Measurements from ENCODE around the gene OR10G3.

The OR10G3 gene

DNA sequence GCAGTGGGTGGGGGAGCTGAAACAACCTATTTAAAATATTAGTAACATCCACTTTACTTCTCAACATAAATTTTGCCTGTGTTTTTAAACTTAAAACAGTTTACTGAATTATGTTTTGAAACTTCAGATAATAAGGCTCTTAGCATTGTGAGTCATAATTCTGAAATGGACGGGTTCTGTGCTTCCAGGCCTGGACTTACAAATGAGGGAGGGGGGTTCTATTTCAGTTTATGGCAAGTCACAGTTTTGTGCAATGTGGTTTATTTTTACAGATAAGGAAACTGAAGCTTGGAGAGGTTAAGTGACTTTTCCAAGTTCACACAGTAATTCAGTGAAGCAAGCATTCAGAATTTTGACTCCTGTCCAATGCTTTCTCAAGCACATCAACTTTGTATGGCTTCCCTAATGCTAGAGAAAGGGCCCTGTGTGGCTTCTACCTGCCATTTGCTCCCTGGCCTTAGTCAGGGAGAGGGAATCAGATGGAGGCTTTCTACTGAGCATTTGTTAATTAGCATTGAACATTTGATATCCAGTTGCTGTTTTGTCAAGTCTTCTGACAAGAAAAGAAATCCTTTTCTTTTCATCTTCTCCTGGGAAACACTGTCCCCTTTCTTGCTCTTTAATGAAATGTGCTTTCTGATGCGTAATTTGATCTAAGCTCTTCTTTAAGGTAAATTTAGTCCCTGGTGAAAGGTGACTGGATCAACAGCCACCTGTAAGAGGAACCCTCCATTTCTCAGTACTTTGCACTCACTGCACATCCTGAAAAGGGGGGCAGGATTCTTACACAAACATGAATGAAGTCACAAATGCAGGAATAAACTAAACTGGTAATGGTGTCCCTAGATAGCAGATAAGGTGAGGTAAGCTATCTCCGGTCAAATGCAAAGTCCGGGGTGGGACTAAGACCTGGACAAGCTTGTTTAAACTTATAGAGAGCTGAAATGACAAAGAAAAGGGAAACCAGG, 51.2 kb downstream of the OR10G3 start:
- Histone ChIP-seq H3K27ac (ENCODE audit: poor library complexity, severe bottlenecking) (no peak overlapping the region), H3K9me3 (ENCODE audit: severe bottlenecking) (no peaks in the 10 kb centered on the region), H3K4me1 (ENCODE audit: insufficient read depth, poor library complexity, severe bottlenecking) (peaks cover 6% of the 10 kb centered on the region), H3K4me3 (ENCODE audit: severe bottlenecking) (no peak overlapping the region), H3K27me3 (ENCODE audit: insufficient read depth, poor library complexity, severe bottlenecking) (no peaks in the 10 kb centered on the region), H3K36me3 (ENCODE audit: low read depth) (no peaks in the 10 kb centered on the region)
- DNase-seq (ENCODE audit: low spot score) (no peak), ATAC-seq (ENCODE audit: low read depth) (no peak)
- TF ChIP-seq, protein P1, sequence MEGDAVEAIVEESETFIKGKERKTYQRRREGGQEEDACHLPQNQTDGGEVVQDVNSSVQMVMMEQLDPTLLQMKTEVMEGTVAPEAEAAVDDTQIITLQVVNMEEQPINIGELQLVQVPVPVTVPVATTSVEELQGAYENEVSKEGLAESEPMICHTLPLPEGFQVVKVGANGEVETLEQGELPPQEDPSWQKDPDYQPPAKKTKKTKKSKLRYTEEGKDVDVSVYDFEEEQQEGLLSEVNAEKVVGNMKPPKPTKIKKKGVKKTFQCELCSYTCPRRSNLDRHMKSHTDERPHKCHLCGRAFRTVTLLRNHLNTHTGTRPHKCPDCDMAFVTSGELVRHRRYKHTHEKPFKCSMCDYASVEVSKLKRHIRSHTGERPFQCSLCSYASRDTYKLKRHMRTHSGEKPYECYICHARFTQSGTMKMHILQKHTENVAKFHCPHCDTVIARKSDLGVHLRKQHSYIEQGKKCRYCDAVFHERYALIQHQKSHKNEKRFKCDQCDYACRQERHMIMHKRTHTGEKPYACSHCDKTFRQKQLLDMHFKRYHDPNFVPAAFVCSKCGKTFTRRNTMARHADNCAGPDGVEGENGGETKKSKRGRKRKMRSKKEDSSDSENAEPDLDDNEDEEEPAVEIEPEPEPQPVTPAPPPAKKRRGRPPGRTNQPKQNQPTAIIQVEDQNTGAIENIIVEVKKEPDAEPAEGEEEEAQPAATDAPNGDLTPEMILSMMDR (IDR thresholded peaks at IDR 0.05; ENCODE audit: poor library complexity, severe bottlenecking) = no peak

DNA sequence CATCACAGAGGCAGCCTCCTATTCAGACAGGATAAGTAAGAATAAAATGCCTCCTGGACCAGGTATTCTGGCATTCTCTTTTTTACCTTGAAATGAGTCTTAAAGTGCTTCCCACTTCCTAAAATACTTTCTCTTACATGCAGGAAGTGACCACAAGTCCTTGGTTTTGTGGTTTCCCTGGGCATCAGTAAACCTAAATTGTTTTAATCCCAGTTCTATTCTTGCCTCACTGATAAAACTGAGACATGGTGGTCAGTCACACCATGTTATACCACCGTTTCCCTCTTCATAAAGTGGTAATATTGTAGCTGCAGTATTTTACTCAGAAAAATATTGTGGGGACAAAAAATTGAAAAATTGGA, 52.6 kb downstream of the OR10G3 start:
- H3K4me1 ChIP-seq (ENCODE audit: insufficient read depth, poor library complexity, severe bottlenecking) = peaks cover 6% of the 10 kb centered on the region
- no peaks in the 10 kb centered on the region for H3K27me3 ChIP-seq (ENCODE audit: insufficient read depth, poor library complexity, severe bottlenecking)
- no peak overlapping the region for H3K27ac ChIP-seq (ENCODE audit: poor library complexity, severe bottlenecking)
- no peak overlapping the region for H3K4me3 ChIP-seq (ENCODE audit: severe bottlenecking)
- H3K9me3 ChIP-seq (ENCODE audit: severe bottlenecking) = no peaks in the 10 kb centered on the region
- TF ChIP-seq, protein P1 (IDR thresholded peaks at IDR 0.05; ENCODE audit: poor library complexity, severe bottlenecking) = no peak
- DNase-seq (ENCODE audit: low spot score) = no peak
- no peak for ATAC-seq (ENCODE audit: low read depth)
- H3K36me3 ChIP-seq (ENCODE audit: low read depth) = no peaks in the 10 kb centered on the region

DNA sequence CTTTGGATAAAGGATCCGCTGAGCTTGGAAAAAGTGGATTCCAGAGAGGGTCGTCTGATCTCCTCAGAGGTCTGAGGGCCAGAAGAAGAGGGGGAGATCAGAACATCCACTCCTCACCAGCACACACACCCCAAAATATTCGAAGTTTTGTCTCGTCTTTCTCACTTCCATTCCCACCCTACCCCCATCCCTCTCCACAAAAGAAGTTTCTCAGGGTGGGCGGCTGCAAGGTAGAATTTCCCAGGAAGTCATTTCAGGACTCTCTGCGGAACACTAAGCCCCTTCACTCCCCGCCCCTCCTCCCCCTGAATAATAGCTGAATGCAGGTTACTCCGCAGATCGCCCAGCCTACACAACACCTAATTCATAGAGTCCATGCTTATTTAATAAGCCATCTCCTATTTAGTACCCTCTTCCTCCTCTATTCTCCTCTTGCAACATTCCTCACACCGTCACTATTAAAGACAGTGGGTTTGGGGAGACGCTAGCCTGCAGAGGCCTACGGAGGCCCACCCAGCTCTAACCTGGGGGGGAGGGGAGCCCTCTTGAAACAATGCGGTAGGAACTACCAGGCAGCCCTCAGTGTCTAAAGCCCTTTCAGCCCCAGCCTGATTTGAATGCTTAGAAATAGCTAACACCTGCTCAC, 53.1 kb downstream of the OR10G3 start:
- Histone ChIP-seq H3K36me3 (ENCODE audit: low read depth) (no peaks in the 10 kb centered on the region), H3K27me3 (ENCODE audit: insufficient read depth, poor library complexity, severe bottlenecking) (no peaks in the 10 kb centered on the region), H3K4me1 (ENCODE audit: insufficient read depth, poor library complexity, severe bottlenecking) (peaks cover 6% of the 10 kb centered on the region), H3K4me3 (ENCODE audit: severe bottlenecking) (peak overlapping the region; percentile 52), H3K9me3 (ENCODE audit: severe bottlenecking) (no peaks in the 10 kb centered on the region), H3K27ac (ENCODE audit: poor library complexity, severe bottlenecking) (no peak overlapping the region)
- DNase-seq (ENCODE audit: low spot score) (no peak), ATAC-seq (ENCODE audit: low read depth) (no peak)
- TF ChIP-seq, protein P1 (IDR thresholded peaks at IDR 0.05; ENCODE audit: poor library complexity, severe bottlenecking) = no peak

DNA sequence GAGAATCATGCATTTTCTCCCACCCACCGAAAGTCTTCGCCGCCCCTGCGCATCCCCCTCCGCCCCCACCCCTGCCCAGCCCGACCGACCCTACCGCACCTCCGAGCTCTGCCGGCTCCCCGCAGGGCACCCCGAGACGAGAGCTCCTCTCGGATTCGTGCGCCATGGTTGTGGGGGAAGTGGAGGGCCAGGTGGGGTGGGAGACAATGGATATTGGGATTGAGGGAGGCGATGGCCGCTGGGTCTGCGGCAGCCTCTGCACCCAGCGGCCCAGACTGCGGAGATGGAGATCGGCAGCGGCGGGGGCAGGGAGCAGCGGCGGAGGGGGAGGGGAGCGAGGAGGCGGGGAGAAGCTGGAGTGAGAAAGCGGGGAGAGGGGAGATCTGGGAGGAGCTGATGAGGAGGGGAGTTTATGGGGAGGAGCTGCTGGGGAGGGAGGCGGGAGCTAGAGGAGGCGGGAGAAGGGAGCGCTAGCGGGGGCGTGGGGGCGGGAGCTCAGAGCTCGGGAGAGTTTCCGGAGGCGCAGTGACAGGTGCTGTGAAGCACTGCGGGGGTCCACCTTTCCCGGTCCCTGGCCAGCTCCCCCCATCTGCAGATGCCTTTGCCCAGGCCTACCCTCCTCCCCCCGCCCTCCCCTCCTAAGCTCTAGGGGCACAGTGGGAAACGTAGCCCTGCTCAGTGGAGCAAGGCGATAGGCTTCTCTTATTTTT, 53.8 kb downstream of the OR10G3 start, which contains the start of gene SALL2:
TSS of gene SALL2 (minus strand) at position 385 of the 710 bp plus-strand sequence. CDS start at position 166, 219 bp downstream.
- Histone ChIP-seq H3K4me3 (ENCODE audit: severe bottlenecking) (peak within 1 kb of the TSS; percentile 52), H3K27ac (ENCODE audit: poor library complexity, severe bottlenecking) (no peak within 1 kb of the TSS), H3K9me3 (ENCODE audit: severe bottlenecking) (no peaks in the 10 kb centered on the region), H3K36me3 (ENCODE audit: low read depth) (no peaks in the 10 kb centered on the region), H3K27me3 (ENCODE audit: insufficient read depth, poor library complexity, severe bottlenecking) (no peaks in the 10 kb centered on the region), H3K4me1 (ENCODE audit: insufficient read depth, poor library complexity, severe bottlenecking) (peaks cover 6% of the 10 kb centered on the region)
- peak; percentile 72 for DNase-seq (ENCODE audit: low spot score)
- ATAC-seq (ENCODE audit: low read depth) = peak; percentile 80
- TF ChIP-seq, protein P1 (IDR thresholded peaks at IDR 0.05; ENCODE audit: poor library complexity, severe bottlenecking) = no peak

Measured in RWPE2 (cell line).